T-helper 2 cell (primary cell): ENCODE measurements around the gene ZSCAN12.
"Not testable (repeated sequence)": the region's sequence is repeated elsewhere in the genome, so short reads cannot be mapped to it uniquely, and the experiment has no call there.

Source experiments
- DNase-seq, 5 experiments: peaks; one replicate each; pipeline versions ENCODE4 v3.0.0 to v3.0.0-alpha.2; 2012 to 2022
- total RNA-seq, 2 donors: gene quantifications; one replicate each; lab custom pipeline; 2026; lab: John Stamatoyannopoulos, UW

The ZSCAN12 gene
- 2.2 to 14.1 reads per million in 2 donors for total RNA-seq

GRCh38 chr6:28399350-28400121, at the start of gene ZSCAN12:
ZSCAN12 (minus strand) TSS chr6:28399747; CDS start chr6:28398405, 1,342 bp downstream.
- DNase-seq = peak; percentile 42 to 93 (median 61)

GRCh38 chr6:28449056-28449455, 49.5 kb upstream of the ZSCAN12 start:
- no peak for DNase-seq

GRCh38 chr6:28447512-28447906, 48.0 kb upstream of the ZSCAN12 start:
- DNase-seq = not testable (repeated sequence)

- DNase-seq = no peak
Observed at GRCh38 chr6:28446818-28447511, 47.4 kb upstream of the ZSCAN12 start.

- DNase-seq = peak in 1 of 5 experiments; percentile 37
Observed at GRCh38 chr6:28444759-28445158, 45.2 kb upstream of the ZSCAN12 start.

- peak; percentile 38 to 97 (median 73) for DNase-seq
Observed at GRCh38 chr6:28443112-28443773, 43.7 kb upstream of the ZSCAN12 start, which contains the start of gene ZSCAN23. ZSCAN23 (minus strand) TSS chr6:28443491; CDS start chr6:28436266, 7,225 bp downstream.

GRCh38 chr6:28442586-28442985, 43.0 kb upstream of the ZSCAN12 start:
- no peak for DNase-seq

GRCh38 chr6:28436404-28436803, 36.9 kb upstream of the ZSCAN12 start:
- no peak for DNase-seq

GRCh38 chr6:28433119-28433518, 33.6 kb upstream of the ZSCAN12 start:
- no peak for DNase-seq

GRCh38 chr6:28429781-28430180, 30.2 kb upstream of the ZSCAN12 start:
- DNase-seq = no peak

GRCh38 chr6:28425944-28426541, 26.5 kb upstream of the ZSCAN12 start:
- peak in 1 of 5 experiments; percentile 76 for DNase-seq

GRCh38 chr6:28424163-28424562, 24.6 kb upstream of the ZSCAN12 start:
- DNase-seq = peak in 1 of 5 experiments; percentile 73

GRCh38 chr6:28423546-28423945, 24.0 kb upstream of the ZSCAN12 start:
- no peak for DNase-seq

GRCh38 chr6:28413681-28414080, 14.1 kb upstream of the ZSCAN12 start:
- DNase-seq = no peak

- no peak for DNase-seq
Observed at GRCh38 chr6:28410767-28411166, 11.2 kb upstream of the ZSCAN12 start.

- DNase-seq = no peak
Observed at GRCh38 chr6:28408076-28408802, 8.7 kb upstream of the ZSCAN12 start.

GRCh38 chr6:28407401-28407800, 7.9 kb upstream of the ZSCAN12 start:
- DNase-seq = no peak

GRCh38 chr6:28403923-28404322, 4.4 kb upstream of the ZSCAN12 start:
- DNase-seq = not testable (repeated sequence)

GRCh38 chr6:28402197-28402596, 2.6 kb upstream of the ZSCAN12 start:
- DNase-seq = no peak

- DNase-seq = no peak
Observed at GRCh38 chr6:28401172-28401571, 1.6 kb upstream of the ZSCAN12 start.

GRCh38 chr6:28400122-28400451, 540 bp upstream of the ZSCAN12 start:
- no peak for DNase-seq

- DNase-seq = no peak
Observed at GRCh38 chr6:28395918-28396317, 3.6 kb downstream of the ZSCAN12 start.
